GM12878 (cell line): ENCODE data around the gene SLC38A9.

Experiments
- EP300 ChIP-seq, 2 experiments: fragments of 150-350 bp in 1 of 2; IDR thresholded peaks; 2 replicates each; pipeline ENCODE4 v1.6.1; 2011 to 2012; ENCODE audit warnings: low read depth in 2 of 2, low read length in 2 of 2, borderline replicate concordance in 1 of 2, improper control_type of control experiment in 1 of 2, inconsistent platforms in 1 of 2; ENCODE audit not compliant: control insufficient read depth in 1 of 2
- ETV6 ChIP-seq, 2 experiments: fragments of 450-650 bp in 1 of 2; IDR thresholded peaks in 1 of 2; conservative IDR thresholded peaks in 1 of 2; 2 replicates each; pipeline ENCODE4 v1.6.1; 2014; ENCODE audit warnings: antibody characterized with exemption in 1 of 2, borderline replicate concordance in 1 of 2, low read depth in 1 of 2, mild to moderate bottlenecking in 1 of 2, moderate library complexity in 1 of 2
- EZH2 ChIP-seq: IDR thresholded peaks from 2 replicates; pipeline ENCODE4 v1.6.1; 2012; ENCODE audit warnings: low read depth, mild to moderate bottlenecking, control low read depth, inconsistent platforms, low read length, borderline replicate concordance; ENCODE audit not compliant: control insufficient read depth
- JUND ChIP-seq: IDR thresholded peaks from 2 replicates; pipeline ENCODE4 v1.6.1; 2012; ENCODE audit warnings: low read depth, mild to moderate bottlenecking, low read length, improper control_type of control experiment, moderate library complexity
- MYC ChIP-seq: IDR thresholded peaks from 2 replicates; pipeline ENCODE4 v1.6.1; 2011; ENCODE audit warnings: mild to moderate bottlenecking, low read length, moderate library complexity, inconsistent platforms; ENCODE audit not compliant: insufficient read depth, insufficient replicate concordance, insufficient read length, severe bottlenecking
- POLR2A ChIP-seq: IDR thresholded peaks from 2 replicates; pipeline ENCODE4 v1.6.1; 2011; ENCODE audit warnings: low read depth, mild to moderate bottlenecking, low read length
- POLR2AphosphoS2 ChIP-seq: IDR thresholded peaks from 2 replicates; pipeline ENCODE4 v1.6.1; 2011; ENCODE audit warnings: low read depth, mild to moderate bottlenecking, low read length, improper control_type of control experiment, moderate library complexity
- POLR2AphosphoS5 ChIP-seq: IDR thresholded peaks from 2 replicates; pipeline ENCODE4 v1.6.1; 2011; ENCODE audit warnings: mild to moderate bottlenecking, low read length, inconsistent platforms
- SUZ12 ChIP-seq: fragments of 200-600 bp; sonication (generic); IDR thresholded peaks from one replicate; pipeline ENCODE4 v1.6.1; 2018; ENCODE audit warnings: antibody characterized with exemption, mild to moderate bottlenecking; ENCODE audit not compliant: unreplicated experiment
- TAF1 ChIP-seq: IDR thresholded peaks from 2 replicates; pipeline ENCODE4 v1.6.1; 2011; ENCODE audit warnings: mild to moderate bottlenecking, low read depth, low read length, borderline replicate concordance
- YY1 ChIP-seq: IDR thresholded peaks from 2 replicates; pipeline ENCODE4 v1.6.1; 2011; ENCODE audit warnings: low read depth, mild to moderate bottlenecking, low read length
- TF ChIP-seq, protein P1 (sequence below): IDR thresholded peaks from 2 replicates; pipeline ENCODE4 v1.6.1; 2012; ENCODE audit warnings: low read length, inconsistent platforms
- TF ChIP-seq, protein P2 (sequence below), 3 experiments: IDR thresholded peaks in 2 of 3; conservative IDR thresholded peaks in 1 of 3; 2 replicates each; pipeline ENCODE4 v1.5.1; 2011; ENCODE audit warnings: low read depth in 3 of 3, low read length in 3 of 3, mild to moderate bottlenecking in 3 of 3, control low read depth in 2 of 3, moderate library complexity in 2 of 3, inconsistent platforms in 1 of 3, mixed read lengths in 1 of 3; ENCODE audit not compliant: control insufficient read depth in 2 of 3, insufficient read depth in 1 of 3; ENCODE audit errors: extremely low read depth in 1 of 3

DNA sequence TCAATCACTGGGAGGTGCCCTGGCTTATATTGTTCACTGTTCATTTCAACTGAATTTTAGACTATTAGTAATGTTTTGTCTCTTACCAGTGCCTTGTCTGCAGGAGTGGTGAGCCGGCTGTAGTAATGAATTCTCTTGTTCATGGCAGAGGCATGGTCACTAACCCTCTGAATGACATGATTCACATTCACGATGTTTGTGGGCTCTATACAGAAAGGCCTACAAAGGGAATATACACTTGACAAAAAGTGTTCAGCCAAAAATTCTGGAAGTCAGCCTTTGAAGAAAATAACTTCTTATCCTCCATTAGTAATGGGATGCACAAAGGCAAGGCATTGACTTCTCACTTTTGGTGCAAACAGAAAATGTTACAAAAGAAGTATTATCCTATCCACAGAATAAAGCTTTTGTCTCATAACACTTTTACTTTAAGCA, 39.6 kb downstream of the SLC38A9 start:
- TF ChIP-seq POLR2A (no peak), POLR2AphosphoS5 (no peak), ETV6 (conservative IDR thresholded peaks at IDR 0.05 in 1 of 2, IDR thresholded peaks at IDR 0.05 in 1 of 2; ENCODE audit: borderline replicate concordance in 1 of 2, low read depth in 1 of 2) (no peak), JUND (no peak), MYC (no peak), POLR2AphosphoS2 (no peak), SUZ12 (no peak), EZH2 (no peak), EP300 (IDR thresholded peaks at IDR 0.05; ENCODE audit: borderline replicate concordance in 1 of 2, control insufficient read depth in 1 of 2, low read depth in 2 of 2, low read length in 2 of 2) (no peak), TAF1 (no peak), YY1 (no peak)
- TF ChIP-seq, protein P1, sequence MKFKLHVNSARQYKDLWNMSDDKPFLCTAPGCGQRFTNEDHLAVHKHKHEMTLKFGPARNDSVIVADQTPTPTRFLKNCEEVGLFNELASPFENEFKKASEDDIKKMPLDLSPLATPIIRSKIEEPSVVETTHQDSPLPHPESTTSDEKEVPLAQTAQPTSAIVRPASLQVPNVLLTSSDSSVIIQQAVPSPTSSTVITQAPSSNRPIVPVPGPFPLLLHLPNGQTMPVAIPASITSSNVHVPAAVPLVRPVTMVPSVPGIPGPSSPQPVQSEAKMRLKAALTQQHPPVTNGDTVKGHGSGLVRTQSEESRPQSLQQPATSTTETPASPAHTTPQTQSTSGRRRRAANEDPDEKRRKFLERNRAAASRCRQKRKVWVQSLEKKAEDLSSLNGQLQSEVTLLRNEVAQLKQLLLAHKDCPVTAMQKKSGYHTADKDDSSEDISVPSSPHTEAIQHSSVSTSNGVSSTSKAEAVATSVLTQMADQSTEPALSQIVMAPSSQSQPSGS, result no peak
- TF ChIP-seq, protein P2, sequence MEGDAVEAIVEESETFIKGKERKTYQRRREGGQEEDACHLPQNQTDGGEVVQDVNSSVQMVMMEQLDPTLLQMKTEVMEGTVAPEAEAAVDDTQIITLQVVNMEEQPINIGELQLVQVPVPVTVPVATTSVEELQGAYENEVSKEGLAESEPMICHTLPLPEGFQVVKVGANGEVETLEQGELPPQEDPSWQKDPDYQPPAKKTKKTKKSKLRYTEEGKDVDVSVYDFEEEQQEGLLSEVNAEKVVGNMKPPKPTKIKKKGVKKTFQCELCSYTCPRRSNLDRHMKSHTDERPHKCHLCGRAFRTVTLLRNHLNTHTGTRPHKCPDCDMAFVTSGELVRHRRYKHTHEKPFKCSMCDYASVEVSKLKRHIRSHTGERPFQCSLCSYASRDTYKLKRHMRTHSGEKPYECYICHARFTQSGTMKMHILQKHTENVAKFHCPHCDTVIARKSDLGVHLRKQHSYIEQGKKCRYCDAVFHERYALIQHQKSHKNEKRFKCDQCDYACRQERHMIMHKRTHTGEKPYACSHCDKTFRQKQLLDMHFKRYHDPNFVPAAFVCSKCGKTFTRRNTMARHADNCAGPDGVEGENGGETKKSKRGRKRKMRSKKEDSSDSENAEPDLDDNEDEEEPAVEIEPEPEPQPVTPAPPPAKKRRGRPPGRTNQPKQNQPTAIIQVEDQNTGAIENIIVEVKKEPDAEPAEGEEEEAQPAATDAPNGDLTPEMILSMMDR (IDR thresholded peaks at IDR 0.05 in 2 of 3, conservative IDR thresholded peaks at IDR 0.05 in 1 of 3; ENCODE audit: control insufficient read depth in 2 of 3, extremely low read depth in 1 of 3, insufficient read depth in 1 of 3, low read depth in 3 of 3, low read length in 3 of 3), result no peak
